ENCODE data around the gene SLC41A1. TPM values are rescaled to one million over a fixed set of nuclear protein-coding genes. Genes with fewer than 3 reads are reported as not detected.

SLC41A1 gene
- total RNA-seq, 1 donor from 2014 or later, result 238 TPM

- intact Hi-C loops (cut with DNase I), result loop anchor here (10.0 kb wide), 1 partner anchor 308 kb away; no protein-coding TSS in a partner anchor
- DNase-seq (ENCODE audit: low spot score), result no peak
Measured at GRCh38 chr1:205797168-205797567, 15.8 kb downstream of the SLC41A1 start.

- DNase-seq (ENCODE audit: low spot score), result no peak
- intact Hi-C loops (cut with DNase I), result loop anchor here (10.0 kb wide), 1 partner anchor 311 kb away; no protein-coding TSS in a partner anchor
Measured at GRCh38 chr1:205794011-205794730, 18.8 kb downstream of the SLC41A1 start.

GRCh38 chr1:205792961-205793673 is 19.9 kb downstream of the SLC41A1 start:
- DNase-seq (ENCODE audit: low spot score), result no peak
- intact Hi-C loops (cut with DNase I), result loop anchor here (10.0 kb wide), 1 partner anchor 312 kb away; no protein-coding TSS in a partner anchor

GRCh38 chr1:205792481-205792881 is 20.5 kb downstream of the SLC41A1 start:
- no peak for DNase-seq (ENCODE audit: low spot score)
- intact Hi-C loops (cut with DNase I), result loop anchor here (10.0 kb wide), 1 partner anchor 312 kb away; no protein-coding TSS in a partner anchor

DNA sequence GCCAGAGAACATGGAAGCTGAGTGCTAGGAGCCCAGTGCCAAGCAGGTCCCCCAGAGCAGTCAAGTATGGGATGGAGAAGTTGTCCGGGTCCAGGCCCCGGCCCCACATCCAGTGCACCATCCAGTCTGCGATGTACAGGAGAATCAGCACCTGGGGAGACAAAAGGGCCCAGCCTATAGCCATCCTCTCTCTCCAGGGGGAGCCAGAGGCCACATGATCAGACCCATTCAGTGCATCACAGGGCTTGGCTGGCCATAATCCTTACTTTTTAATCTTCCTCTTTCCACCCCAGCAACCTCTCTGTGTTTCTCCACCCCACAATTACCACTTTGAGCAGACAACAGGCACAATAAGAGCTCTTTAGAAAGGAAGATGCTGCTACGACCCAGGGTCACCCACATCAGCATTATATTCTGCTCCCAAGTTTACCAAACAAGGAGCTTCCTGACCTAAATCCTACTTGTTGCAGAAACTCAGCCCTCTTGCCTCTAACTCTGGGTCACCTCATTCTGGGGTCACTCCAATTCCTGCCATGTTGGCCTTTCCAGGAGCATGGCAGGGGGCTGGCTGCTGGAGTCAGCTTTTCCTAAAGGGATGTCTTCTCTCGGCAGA is 21.3 kb downstream of the SLC41A1 start:
- intact Hi-C loops (cut with DNase I), result loop anchor here (2.0 to 10.0 kb wide), 3 partner anchors 127 to 313 kb away; no protein-coding TSS in a partner anchor
- no peak for DNase-seq (ENCODE audit: low spot score)

- intact Hi-C loops (cut with DNase I), result no loop called here
- DNase-seq (ENCODE audit: low spot score), result no peak
Measured at GRCh38 chr1:205787287-205787916, 25.6 kb downstream of the SLC41A1 start.

GRCh38 chr1:205786601-205787000 is 26.4 kb downstream of the SLC41A1 start:
- intact Hi-C loops (cut with DNase I), result no loop called here
- no peak for DNase-seq (ENCODE audit: low spot score)

- intact Hi-C loops (cut with DNase I), result no loop called here
- DNase-seq (ENCODE audit: low spot score), result no peak
Measured at GRCh38 chr1:205785446-205785845, 27.6 kb downstream of the SLC41A1 start.

- intact Hi-C loops (cut with DNase I), result no loop called here
- no peak for DNase-seq (ENCODE audit: low spot score)
Measured at GRCh38 chr1:205783904-205784303, 29.1 kb downstream of the SLC41A1 start.

GRCh38 chr1:205783433-205783795 is 29.6 kb downstream of the SLC41A1 start:
- no peak for DNase-seq (ENCODE audit: low spot score)
- intact Hi-C loops (cut with DNase I), result no loop called here

DNA sequence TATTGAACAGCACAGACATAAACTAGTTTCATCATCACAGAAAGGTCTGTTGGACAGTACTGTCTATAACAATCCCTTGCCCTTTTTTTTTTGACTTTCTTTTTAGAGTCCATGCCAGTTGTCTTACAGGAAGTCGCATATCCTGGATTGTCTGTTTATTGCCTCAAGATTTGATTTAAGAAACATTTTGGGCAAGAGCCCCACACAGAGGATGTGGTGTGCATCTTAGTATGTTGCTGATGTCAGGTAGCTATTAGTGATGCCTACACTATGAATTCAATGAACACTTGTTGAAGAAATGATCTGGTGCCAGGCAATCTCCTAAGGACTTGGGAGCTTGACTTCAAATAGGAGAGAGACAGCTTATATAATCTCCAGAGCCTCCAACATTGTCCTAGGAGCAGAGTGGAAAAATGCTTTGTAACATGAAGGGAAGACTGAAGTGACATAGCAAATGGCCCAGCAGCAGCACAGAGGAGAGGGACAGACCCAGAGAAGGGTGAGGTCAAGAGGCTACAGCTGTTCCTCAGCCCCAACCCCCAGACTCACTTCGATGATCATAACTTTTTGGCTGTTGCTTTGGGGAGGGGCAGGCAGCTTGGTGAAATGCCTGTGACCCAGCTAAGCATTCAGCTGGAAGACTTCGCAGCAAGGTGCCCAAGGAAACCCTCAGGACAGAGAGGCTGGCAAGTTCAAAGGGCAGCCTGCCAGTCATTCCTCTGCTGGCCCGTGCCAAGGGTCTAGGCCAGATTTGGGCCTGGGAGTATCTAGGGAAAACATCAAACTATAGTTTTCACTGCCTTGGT is 30.2 kb downstream of the SLC41A1 start:
- no peak for DNase-seq (ENCODE audit: low spot score)
- intact Hi-C loops (cut with DNase I), result no loop called here

DNA sequence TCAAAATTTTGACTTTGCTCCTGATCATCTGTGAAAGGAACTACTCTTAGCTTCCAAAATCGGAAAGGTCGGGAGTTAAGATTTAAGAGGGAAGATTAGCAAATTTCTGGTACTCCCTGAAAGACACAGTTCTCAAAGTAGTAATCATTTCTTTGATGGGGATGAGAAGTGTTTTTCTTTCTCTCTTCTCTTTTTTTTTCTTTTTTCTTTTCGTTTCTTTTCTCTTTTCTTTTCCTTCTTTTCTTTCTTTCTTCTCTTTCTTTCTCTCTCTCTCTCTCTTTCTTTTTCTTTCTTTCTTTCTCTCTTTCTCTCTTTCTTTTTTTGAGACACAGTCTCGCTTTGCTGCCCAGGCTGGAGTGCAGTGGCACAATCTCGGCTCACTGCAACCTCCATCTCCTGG is 32.7 kb downstream of the SLC41A1 start:
- intact Hi-C loops (cut with DNase I), result no loop called here
- DNase-seq (ENCODE audit: low spot score), result no peak

- intact Hi-C loops (cut with DNase I), result no loop called here
- no peak for DNase-seq (ENCODE audit: low spot score)
Measured at GRCh38 chr1:205777994-205778393, 35.0 kb downstream of the SLC41A1 start.

- no peak for DNase-seq (ENCODE audit: low spot score)
- intact Hi-C loops (cut with DNase I), result loop anchor here (2.0 kb wide), 1 partner anchor 25 kb away; the partner anchor contains the start of gene NUCKS1
Measured at GRCh38 chr1:205775717-205776056, 37.3 kb downstream of the SLC41A1 start.

- DNase-seq (ENCODE audit: low spot score), result peak; percentile 94
- intact Hi-C loops (cut with DNase I), result loop anchor here (2.0 kb wide), 1 partner anchor 24 kb away; the partner anchor contains the start of gene NUCKS1
Measured at GRCh38 chr1:205775015-205775716, 37.8 kb downstream of the SLC41A1 start, which contains the start of gene RAB29. Gene RAB29, minus strand, starts transcription at chr1:205775482. Its CDS starts 526 bp downstream, at chr1:205774956.

- intact Hi-C loops (cut with DNase I), result loop anchor here (2.0 kb wide), 1 partner anchor 24 kb away; the partner anchor contains the start of gene NUCKS1
- DNase-seq (ENCODE audit: low spot score), result no peak
Measured at GRCh38 chr1:205774198-205775014, 38.6 kb downstream of the SLC41A1 start.

DNA sequence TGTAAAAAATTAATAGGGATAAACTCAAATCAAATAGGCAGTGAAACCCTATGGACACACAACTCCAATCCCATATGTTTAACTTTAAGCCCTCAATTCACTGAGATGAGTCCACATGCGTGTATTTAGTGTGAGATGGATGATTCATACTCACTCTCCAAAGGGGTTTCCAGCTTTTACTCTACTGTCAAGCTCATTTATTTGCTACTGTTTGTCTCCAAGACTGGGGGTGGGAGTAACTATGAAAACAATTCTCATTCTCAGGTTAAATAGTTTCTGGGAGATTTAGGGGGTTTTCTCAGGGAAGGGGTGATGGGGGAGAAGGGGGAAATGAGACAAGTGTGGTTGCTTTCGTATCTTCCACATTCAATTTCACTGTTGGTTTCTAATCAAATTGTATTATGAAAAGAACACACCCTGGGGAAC is 40.4 kb downstream of the SLC41A1 start:
- DNase-seq (ENCODE audit: low spot score), result no peak
- intact Hi-C loops (cut with DNase I), result no loop called here
